ENCODE data around the gene GRM1.

Gene GRM1

DNA sequence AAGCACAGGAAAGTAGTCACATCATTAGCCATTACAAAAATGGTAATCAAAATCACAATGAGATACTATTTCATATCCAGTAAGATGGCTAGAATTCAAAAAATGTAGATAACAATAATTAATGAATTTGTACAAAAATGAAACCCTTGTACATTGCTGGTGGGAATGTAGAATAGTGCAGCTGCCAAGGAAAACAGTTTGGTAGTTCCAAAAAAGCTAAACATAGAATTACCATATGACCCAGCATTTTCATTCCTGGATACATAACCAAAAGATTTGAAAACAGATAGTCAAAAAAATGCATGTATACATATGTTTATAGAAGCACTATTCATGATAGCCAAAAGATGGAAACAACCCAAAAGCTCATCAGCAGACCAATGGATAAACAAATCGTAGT lies 263.6 kb downstream of the GRM1 start:
- TF ChIP-seq GATA2 (IDR thresholded peaks at IDR 0.05; ENCODE audit: low read depth, low read length), result no peak
- no peak for TF ChIP-seq GATA3 (IDR thresholded peaks at IDR 0.05; ENCODE audit: low read depth, low read length)

DNA sequence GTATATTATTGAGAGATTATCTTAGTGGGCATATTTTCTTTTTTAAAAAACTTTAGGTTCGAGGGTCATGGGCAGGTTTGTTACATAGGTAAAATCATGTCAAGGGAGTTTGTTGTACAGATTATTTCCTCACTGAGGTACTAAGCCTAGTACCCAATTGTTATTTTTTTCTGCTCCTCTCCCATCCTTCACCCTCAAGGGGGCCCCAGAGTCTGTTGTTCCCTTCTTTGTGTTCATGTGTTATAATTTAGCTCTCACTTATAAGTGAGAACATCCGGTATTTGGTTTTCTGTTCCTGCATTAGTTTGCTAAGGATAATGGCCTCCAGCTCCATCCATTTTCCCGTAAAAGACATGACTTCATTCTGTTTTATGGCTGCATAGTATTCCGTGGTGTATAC lies 266.8 kb downstream of the GRM1 start:
- TF ChIP-seq GATA3 (IDR thresholded peaks at IDR 0.05; ENCODE audit: low read depth, low read length), result no peak
- no peak for TF ChIP-seq GATA2 (IDR thresholded peaks at IDR 0.05; ENCODE audit: low read depth, low read length)

DNA sequence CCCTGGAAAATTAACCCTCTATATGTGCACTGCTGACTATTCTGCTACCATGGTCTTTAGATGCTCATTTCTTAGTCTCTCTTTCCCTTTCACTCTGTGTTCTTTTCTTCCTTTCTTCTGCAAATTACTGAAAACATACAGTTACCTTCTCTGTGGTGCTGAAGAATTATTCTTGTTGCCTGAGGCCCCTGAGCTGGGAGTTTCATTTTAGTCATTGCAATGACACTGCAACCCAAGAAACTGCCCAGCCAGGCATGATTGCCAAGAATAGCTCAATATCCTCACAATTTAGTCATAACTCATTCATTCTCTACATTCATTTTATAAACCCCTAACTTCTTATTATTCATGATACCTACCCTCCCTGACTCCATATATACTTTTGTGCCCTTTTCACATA lies 269.0 kb downstream of the GRM1 start:
- no peak for TF ChIP-seq GATA3 (IDR thresholded peaks at IDR 0.05; ENCODE audit: low read depth, low read length)
- TF ChIP-seq GATA2 (IDR thresholded peaks at IDR 0.05; ENCODE audit: low read depth, low read length), result no peak

DNA sequence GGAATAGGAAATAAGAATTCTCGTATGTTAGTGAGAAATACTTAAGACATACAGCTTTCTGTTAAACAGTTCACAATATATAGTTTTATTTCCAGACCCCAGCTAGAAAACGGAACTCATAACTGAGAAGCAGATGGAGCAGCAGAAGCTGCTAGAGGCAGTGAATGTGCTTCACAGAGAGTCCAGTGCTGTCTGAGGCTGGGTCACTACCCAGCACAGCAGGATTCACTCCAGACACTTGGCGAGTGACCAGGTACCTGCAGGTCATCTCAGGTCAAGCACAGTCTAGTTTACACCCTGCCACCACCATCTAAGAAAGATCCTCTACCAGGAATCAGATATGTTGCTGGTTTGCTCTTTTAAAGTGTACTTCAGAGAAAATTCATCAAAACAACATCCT lies 271.7 kb downstream of the GRM1 start:
- TF ChIP-seq GATA2 (IDR thresholded peaks at IDR 0.05; ENCODE audit: low read depth, low read length), result no peak
- TF ChIP-seq GATA3 (IDR thresholded peaks at IDR 0.05; ENCODE audit: low read depth, low read length), result no peak

DNA sequence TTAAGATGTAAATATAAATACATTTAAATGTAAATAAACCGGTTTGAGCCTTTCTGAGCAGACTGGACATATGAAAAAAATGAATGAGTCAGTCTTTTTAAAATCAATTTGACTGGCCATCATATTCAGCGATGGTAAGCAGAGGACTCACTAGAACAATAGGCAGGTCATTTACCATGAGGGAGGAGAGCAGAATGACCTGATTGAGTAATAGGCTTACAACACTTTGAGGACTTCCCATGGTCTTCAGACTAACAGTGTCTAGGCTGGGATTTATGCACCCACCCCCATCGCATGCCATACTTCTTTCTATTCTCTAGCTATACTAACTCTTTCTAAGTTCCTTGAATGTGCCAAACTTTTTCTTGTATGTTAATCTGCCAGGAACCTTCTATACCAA lies 272.9 kb downstream of the GRM1 start:
- no peak for TF ChIP-seq GATA2 (IDR thresholded peaks at IDR 0.05; ENCODE audit: low read depth, low read length)
- TF ChIP-seq GATA3 (IDR thresholded peaks at IDR 0.05; ENCODE audit: low read depth, low read length), result no peak

DNA sequence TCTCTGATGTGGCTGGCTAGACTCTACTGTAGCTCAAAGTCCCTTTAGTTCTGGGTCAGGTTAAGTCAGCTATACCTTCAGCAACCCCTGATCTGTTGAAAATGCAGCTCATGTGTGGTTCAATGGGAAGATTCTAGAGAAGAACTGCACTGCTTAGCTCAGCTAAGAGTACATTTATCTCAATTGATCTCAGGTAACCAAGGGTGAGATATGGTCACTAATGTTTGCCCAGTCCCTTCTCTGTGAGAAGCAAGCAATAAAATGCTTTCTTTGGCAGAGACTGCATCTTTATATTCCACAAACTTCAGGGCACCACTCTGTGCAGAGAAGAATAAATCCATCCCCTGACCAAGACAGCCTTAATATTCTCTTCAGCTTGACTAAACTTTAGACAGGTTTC lies 274.1 kb downstream of the GRM1 start:
- TF ChIP-seq GATA3 (IDR thresholded peaks at IDR 0.05; ENCODE audit: low read depth, low read length) (no peak), GATA2 (IDR thresholded peaks at IDR 0.05; ENCODE audit: low read depth, low read length) (no peak)

DNA sequence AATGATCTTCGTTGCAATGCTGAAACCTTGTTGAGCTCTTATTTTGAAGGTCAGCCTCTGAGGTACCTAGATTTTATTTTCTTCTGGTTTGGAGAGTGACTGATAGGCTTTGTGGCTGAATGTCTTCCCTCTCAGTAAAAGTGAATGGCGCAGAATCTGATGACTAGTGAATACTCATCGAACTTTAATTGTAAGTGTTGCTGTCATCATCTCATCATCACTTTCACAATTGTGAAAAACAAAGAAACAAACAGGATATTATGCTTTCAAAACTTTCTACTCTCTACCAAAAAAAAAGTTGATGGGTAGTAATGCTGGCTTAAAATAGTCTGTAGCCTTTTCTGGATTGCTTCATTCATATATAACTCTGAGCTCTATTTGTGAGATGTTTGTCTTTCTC lies 275.3 kb downstream of the GRM1 start:
- TF ChIP-seq GATA2 (IDR thresholded peaks at IDR 0.05; ENCODE audit: low read depth, low read length) (no peak), GATA3 (IDR thresholded peaks at IDR 0.05; ENCODE audit: low read depth, low read length) (no peak)

DNA sequence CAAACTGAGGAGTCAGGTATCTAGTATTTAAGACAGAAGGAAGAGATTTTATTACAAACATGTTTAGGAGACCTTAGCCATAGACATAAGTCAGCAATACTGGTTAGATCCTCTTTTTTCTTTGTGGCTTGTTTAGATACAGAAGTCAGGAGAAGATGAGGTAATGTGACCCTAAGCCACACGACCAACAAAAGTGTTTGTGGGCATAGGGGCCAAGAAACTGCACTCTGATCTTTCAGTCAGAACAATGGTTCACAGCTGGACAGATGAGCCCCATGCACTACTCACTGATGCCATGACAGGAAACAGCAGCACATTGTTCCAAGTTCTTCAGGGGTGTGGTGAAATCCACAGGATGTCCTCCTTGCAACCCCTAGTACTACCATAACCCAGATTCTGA lies 276.2 kb downstream of the GRM1 start:
- TF ChIP-seq GATA3 (IDR thresholded peaks at IDR 0.05; ENCODE audit: low read depth, low read length) (no peak), GATA2 (IDR thresholded peaks at IDR 0.05; ENCODE audit: low read depth, low read length) (no peak)

DNA sequence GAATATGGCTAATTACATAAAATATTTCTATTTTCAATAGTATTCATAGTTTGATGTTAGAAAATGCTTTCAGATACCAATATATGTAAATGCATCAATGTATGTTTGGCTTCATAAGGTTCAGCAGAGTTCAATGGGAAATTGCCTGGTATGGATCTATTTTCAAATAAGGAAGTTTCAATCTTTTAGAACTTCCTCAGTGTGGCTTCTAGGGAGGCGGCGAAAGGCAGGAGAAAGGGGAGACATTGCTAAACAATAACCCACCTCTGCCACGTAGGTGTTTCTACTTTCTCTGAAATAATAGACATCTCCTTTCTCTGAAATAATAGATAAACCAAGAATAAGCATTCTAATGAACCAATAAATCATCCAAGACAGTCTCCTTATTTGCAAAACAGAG lies 277.1 kb downstream of the GRM1 start:
- TF ChIP-seq GATA3 (IDR thresholded peaks at IDR 0.05; ENCODE audit: low read depth, low read length) (no peak), GATA2 (IDR thresholded peaks at IDR 0.05; ENCODE audit: low read depth, low read length) (no peak)

DNA sequence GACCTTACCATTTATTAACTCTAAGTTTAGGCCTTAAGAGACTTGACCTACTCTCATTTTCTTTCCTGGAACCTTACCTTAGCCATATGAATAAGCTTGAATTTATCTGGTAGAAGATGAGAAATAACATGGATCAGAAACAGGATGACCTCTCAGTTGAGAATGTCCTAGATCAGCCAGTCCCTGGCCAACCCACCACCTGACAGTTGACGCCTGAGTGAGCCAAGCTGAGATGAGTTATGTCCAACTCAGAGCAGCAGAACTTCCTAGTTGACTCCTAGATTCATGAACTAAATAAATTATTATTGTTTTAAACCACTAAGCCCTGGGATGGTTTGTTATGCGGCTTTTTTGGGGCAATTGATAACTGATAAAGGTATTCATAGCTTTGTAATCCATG lies 281.8 kb downstream of the GRM1 start:
- TF ChIP-seq GATA3 (IDR thresholded peaks at IDR 0.05; ENCODE audit: low read depth, low read length) (no peak), GATA2 (IDR thresholded peaks at IDR 0.05; ENCODE audit: low read depth, low read length) (no peak)

DNA sequence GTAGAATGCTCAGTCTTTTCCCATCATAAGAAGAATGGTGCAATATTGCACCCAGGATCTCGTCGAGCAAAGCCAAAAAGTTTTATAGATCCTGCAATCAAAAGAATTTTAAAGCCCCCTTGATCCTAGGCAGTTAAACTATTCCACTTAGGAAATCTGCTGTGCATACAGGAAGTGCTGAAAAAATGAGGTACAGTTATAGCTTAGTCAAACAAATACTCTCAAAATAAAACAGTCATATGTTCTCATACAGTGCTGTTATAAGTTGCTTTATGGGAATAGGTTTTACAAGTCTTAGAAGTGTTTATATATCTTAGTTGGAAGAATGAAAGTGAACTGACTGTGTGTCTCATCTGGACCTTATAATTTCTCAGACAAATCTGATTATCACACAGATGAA lies 282.2 kb downstream of the GRM1 start:
- TF ChIP-seq GATA3 (IDR thresholded peaks at IDR 0.05; ENCODE audit: low read depth, low read length) (no peak), GATA2 (IDR thresholded peaks at IDR 0.05; ENCODE audit: low read depth, low read length) (no peak)

DNA sequence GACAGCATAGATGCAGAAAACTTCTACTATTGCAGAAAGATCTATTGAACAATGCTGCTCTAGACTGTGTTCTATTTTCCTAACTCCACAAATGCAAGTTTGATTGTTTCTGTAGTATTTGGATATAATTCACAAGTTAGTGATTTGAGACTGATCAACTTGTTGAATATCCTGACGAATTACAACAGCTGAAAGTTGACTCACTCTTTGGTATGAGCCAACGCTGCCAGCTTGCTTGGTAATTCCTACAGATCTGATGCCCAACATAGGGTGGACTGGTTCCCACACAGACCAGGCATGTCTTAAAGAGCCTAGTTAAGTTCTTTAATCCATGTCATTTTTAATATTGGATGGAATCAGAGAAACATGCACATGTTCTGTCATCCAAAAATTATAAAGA lies 283.7 kb downstream of the GRM1 start:
- no peak for TF ChIP-seq GATA2 (IDR thresholded peaks at IDR 0.05; ENCODE audit: low read depth, low read length)
- no peak for TF ChIP-seq GATA3 (IDR thresholded peaks at IDR 0.05; ENCODE audit: low read depth, low read length)

DNA sequence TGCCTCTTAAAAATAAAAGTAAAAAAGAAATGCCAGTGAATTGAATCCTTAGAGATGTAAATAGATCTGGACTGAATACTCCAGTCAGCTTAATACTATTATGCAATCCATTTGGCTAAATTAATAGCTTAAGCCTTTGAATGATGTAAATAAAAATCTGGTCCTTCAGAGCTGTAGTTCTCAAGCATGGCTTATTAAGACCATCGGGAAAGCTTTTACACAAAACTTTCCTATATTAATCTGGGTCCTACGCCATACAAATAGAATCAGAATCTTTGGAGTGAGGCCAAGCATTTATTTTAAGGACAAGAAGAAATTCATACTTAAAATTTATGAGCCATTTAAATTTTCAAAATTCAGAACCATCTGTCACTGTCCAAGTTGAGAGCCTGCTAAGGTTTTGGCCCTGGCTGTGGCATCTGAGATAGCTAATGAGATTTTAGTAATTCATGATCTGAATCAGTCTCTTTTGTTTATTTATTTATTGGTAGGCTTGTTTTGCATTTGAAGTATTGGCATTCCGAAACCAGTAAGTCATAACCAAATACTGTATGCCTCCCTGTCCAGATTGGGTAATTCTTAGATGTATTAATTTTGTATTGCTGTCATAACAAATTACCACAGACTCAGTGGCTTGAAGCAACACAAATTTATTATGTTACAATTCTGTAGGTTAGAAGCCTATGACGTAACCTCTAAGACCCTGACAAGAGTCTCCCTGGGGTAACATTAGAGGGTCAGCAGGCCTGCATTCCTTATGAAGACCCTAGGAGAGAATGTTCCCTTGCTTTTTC lies 286.7 kb downstream of the GRM1 start:
- TF ChIP-seq GATA2 (IDR thresholded peaks at IDR 0.05; ENCODE audit: low read depth, low read length), result no peak
- TF ChIP-seq GATA3 (IDR thresholded peaks at IDR 0.05; ENCODE audit: low read depth, low read length), result no peak

DNA sequence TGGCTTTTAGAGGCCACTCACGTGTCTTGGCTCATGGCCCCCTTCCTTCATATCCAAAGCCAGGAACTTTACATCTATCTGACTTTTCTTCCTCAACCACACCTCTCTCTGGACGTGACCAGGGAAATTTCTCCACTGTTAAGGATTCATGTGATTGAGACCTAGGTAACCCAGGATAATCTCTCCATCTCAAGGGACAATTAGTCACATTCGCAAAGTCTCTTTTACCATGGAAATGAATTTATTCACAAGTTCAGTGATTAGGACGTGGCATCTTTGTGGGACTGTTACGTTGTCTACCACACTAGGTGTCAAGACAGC lies 287.3 kb downstream of the GRM1 start:
- no peak for TF ChIP-seq GATA3 (IDR thresholded peaks at IDR 0.05; ENCODE audit: low read depth, low read length)
- TF ChIP-seq GATA2 (IDR thresholded peaks at IDR 0.05; ENCODE audit: low read depth, low read length), result no peak

DNA sequence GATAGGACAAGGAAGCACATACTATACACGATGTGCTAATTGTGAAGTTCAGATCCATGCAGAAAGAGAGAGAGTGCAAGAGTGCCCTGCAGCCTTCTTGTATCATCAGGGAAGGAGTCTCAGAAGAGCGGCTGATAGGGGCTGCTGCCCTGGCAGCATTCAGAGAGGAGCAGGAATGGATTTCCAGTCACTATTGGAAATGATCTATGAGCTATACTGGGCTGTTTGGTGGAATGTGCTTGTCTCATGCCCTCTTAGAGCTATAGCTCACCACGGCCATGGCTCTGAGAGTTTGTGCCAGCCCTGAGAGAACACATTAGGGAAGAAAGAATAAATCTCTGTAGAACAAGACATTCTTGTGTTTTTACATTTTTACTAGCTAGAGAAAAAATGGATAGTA lies 302.2 kb downstream of the GRM1 start:
- no peak for TF ChIP-seq GATA2 (IDR thresholded peaks at IDR 0.05; ENCODE audit: low read depth, low read length)
- no peak for TF ChIP-seq GATA3 (IDR thresholded peaks at IDR 0.05; ENCODE audit: low read depth, low read length)

DNA sequence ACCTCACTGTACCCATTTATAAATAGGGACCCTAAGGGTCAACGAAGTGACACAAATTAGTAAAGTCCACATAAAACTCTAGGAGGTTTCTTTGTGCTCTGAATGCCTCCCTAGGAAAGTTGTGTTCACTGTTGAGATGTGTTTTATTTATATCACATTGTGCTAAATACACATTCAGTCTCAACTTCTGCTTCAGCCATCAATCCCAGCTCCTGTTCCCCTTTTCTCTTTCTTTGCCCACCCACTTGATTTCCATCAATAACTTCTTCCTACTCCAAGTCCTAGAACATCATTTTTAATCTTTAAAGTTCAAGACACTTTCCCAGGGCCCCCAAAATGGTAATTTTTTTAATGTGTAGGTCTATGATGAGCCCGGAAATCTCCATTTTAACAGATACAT lies 306.5 kb downstream of the GRM1 start:
- TF ChIP-seq GATA3 (IDR thresholded peaks at IDR 0.05; ENCODE audit: low read depth, low read length), result no peak
- TF ChIP-seq GATA2 (IDR thresholded peaks at IDR 0.05; ENCODE audit: low read depth, low read length), result no peak

Data from SH-SY5Y (cell line).